Astrocyte (in vitro differentiated cells and primary cell): ENCODE measurements around the gene JAML. TPM values are rescaled to one million over a fixed set of nuclear protein-coding genes. Genes with fewer than 3 reads are reported as not detected.

Experiments
- DNase-seq: peaks from one replicate; pipeline ENCODE4 v3.0.0-alpha.2; 2010; ENCODE audit warnings: low read depth
- FAIRE-seq: peaks from 2 replicates; lab custom pipeline; 2011; peaks lifted over from hg19 to GRCh38; lab: Jason Lieb, UNC
- H2AFZ ChIP-seq: 2 replicates; pipeline ENCODE4 v1.6.0; 2012; ENCODE audit warnings: low read depth, low read length, inconsistent platforms
- H3K27ac ChIP-seq: 2 replicates; pipeline ENCODE4 v1.5.1; 2011; ENCODE audit warnings: low read depth, low read length, inconsistent platforms
- H3K27me3 ChIP-seq: 2 replicates; pipeline ENCODE4 v1.6.0; 2011; ENCODE audit warnings: low read length, inconsistent platforms; ENCODE audit not compliant: insufficient read depth
- H3K36me3 ChIP-seq: 2 replicates; pipeline ENCODE4 v1.5.1; 2011; ENCODE audit warnings: low read length, inconsistent platforms; ENCODE audit not compliant: insufficient read depth
- H3K4me1 ChIP-seq: 2 replicates; pipeline ENCODE4 v1.5.1; 2011; ENCODE audit warnings: low read length, inconsistent platforms; ENCODE audit not compliant: insufficient read depth
- H3K4me2 ChIP-seq: 2 replicates; pipeline ENCODE4 v1.6.0; 2012; ENCODE audit warnings: low read length, inconsistent platforms
- H3K4me3 ChIP-seq: 2 replicates; pipeline ENCODE4 v1.5.1; 2011; ENCODE audit warnings: low read depth, mild to moderate bottlenecking, low read length, inconsistent platforms; ENCODE audit not compliant: insufficient read depth
- H3K79me2 ChIP-seq: 2 replicates; pipeline ENCODE4 v1.6.0; 2012; ENCODE audit warnings: mild to moderate bottlenecking, low read length, inconsistent platforms; ENCODE audit not compliant: insufficient read depth
- H3K9ac ChIP-seq: 2 replicates; pipeline ENCODE4 v1.6.0; 2012; ENCODE audit warnings: mild to moderate bottlenecking, low read length, inconsistent platforms
- H3K9me3 ChIP-seq: 2 replicates; pipeline ENCODE4 v1.5.1; 2012; ENCODE audit warnings: low read depth, mild to moderate bottlenecking, low read length, inconsistent platforms; ENCODE audit not compliant: insufficient read depth
- H4K20me1 ChIP-seq: 2 replicates; pipeline ENCODE4 v1.6.0; 2012; ENCODE audit warnings: low read length, inconsistent platforms; ENCODE audit not compliant: insufficient read depth
- H3K27ac Mint-ChIP-seq: one replicate; pipeline ENCODE4 v1.8.0; 2021; ENCODE audit warnings: mild to moderate bottlenecking, mixed read lengths; ENCODE audit not compliant: unreplicated experiment
- H3K27me3 Mint-ChIP-seq: one replicate; pipeline ENCODE4 v1.8.0; 2021; ENCODE audit warnings: low read depth, mixed read lengths; ENCODE audit not compliant: unreplicated experiment
- H3K36me3 Mint-ChIP-seq: one replicate; pipeline ENCODE4 v1.8.0; 2021; ENCODE audit warnings: low read depth, mixed read lengths; ENCODE audit not compliant: unreplicated experiment
- H3K4me1 Mint-ChIP-seq: one replicate; pipeline ENCODE4 v1.8.0; 2021; ENCODE audit warnings: low read depth, mixed read lengths; ENCODE audit not compliant: unreplicated experiment
- H3K4me3 Mint-ChIP-seq: one replicate; pipeline ENCODE4 v1.8.0; 2021; ENCODE audit warnings: mild to moderate bottlenecking, moderate library complexity, mixed read lengths; ENCODE audit not compliant: unreplicated experiment
- H3K9me3 Mint-ChIP-seq: one replicate; pipeline ENCODE4 v1.8.0; 2021; ENCODE audit warnings: mild to moderate bottlenecking, mixed read lengths; ENCODE audit not compliant: unreplicated experiment
- CTCF ChIP-seq: IDR thresholded peaks from 2 replicates; pipeline ENCODE4 v1.5.1; 2011; ENCODE audit warnings: low read depth, mild to moderate bottlenecking, inconsistent platforms, low read length, moderate library complexity; ENCODE audit not compliant: insufficient read depth
- EZH2 ChIP-seq: IDR thresholded peaks from 2 replicates; pipeline ENCODE4 v1.6.1; 2012; ENCODE audit warnings: mild to moderate bottlenecking, low read length, inconsistent platforms; ENCODE audit not compliant: insufficient read depth
- total RNA-seq: library from RNA; stranded (reverse); gene quantifications from 2 replicates; pipeline ENCODE4 v1.2.1, GENCODE V29; 2021

Gene JAML
- total RNA-seq, 1 donor from 2014 or later, result not detected

GRCh38 chr11:118210323-118210722, 14.5 kb downstream of the JAML start:
- H3K27me3 Mint-ChIP-seq, result peaks cover 23% of the 10 kb centered on the region
- no peak for FAIRE-seq
- Histone ChIP-seq H3K27me3 (peaks cover 48% of the 10 kb centered on the region), H3K79me2 (no peaks in the 10 kb centered on the region), H3K4me1 (no peaks in the 10 kb centered on the region), H3K9me3 (no peaks in the 10 kb centered on the region), H3K27ac (no peak overlapping the region), H3K4me2 (no peak overlapping the region), H3K36me3 (no peaks in the 10 kb centered on the region), H3K9ac (no peak overlapping the region), H2AFZ (no peak overlapping the region), H4K20me1 (no peaks in the 10 kb centered on the region), H3K4me3 (no peak overlapping the region)
- H3K27ac Mint-ChIP-seq, result no peak overlapping the region
- H3K36me3 Mint-ChIP-seq, result no peaks in the 10 kb centered on the region
- TF ChIP-seq CTCF, result no peak
- no peak for TF ChIP-seq EZH2
- H3K4me1 Mint-ChIP-seq, result peaks cover 3% of the 10 kb centered on the region
- H3K9me3 Mint-ChIP-seq, result peaks cover 2% of the 10 kb centered on the region
- DNase-seq, result no peak
- no peak overlapping the region for H3K4me3 Mint-ChIP-seq

- no peak overlapping the region for H3K4me3 Mint-ChIP-seq
- Histone ChIP-seq H3K27ac (no peak overlapping the region), H3K79me2 (no peaks in the 10 kb centered on the region), H3K36me3 (no peaks in the 10 kb centered on the region), H2AFZ (no peak overlapping the region), H3K4me2 (no peak overlapping the region), H3K4me3 (no peak overlapping the region), H3K27me3 (peaks cover 38% of the 10 kb centered on the region), H3K4me1 (no peaks in the 10 kb centered on the region), H3K9me3 (no peaks in the 10 kb centered on the region), H4K20me1 (no peaks in the 10 kb centered on the region), H3K9ac (no peak overlapping the region)
- H3K9me3 Mint-ChIP-seq, result peaks cover 2% of the 10 kb centered on the region
- peaks cover 20% of the 10 kb centered on the region for H3K27me3 Mint-ChIP-seq
- peaks cover 3% of the 10 kb centered on the region for H3K4me1 Mint-ChIP-seq
- DNase-seq (no peak), FAIRE-seq (no peak)
- H3K27ac Mint-ChIP-seq, result no peak overlapping the region
- H3K36me3 Mint-ChIP-seq, result no peaks in the 10 kb centered on the region
- TF ChIP-seq EZH2 (no peak), CTCF (no peak)
These were observed 15.8 kb downstream of the JAML start for GRCh38 chr11:118209033-118209432.

- no peak overlapping the region for H3K27ac Mint-ChIP-seq
These were observed 17.7 kb downstream of the JAML start for GRCh38 chr11:118207079-118207478.

More at GRCh38 chr11:118207079-118207478, 17.7 kb downstream of the JAML start:
- FAIRE-seq, result no peak
- peaks cover 3% of the 10 kb centered on the region for H3K4me1 Mint-ChIP-seq
- Histone ChIP-seq H3K4me2 (no peak overlapping the region), H3K79me2 (no peaks in the 10 kb centered on the region), H3K4me1 (no peaks in the 10 kb centered on the region), H4K20me1 (no peaks in the 10 kb centered on the region), H2AFZ (no peak overlapping the region), H3K9ac (no peak overlapping the region), H3K27ac (no peak overlapping the region), H3K36me3 (no peaks in the 10 kb centered on the region), H3K27me3 (peaks cover 24% of the 10 kb centered on the region), H3K4me3 (no peak overlapping the region), H3K9me3 (no peaks in the 10 kb centered on the region)
- H3K36me3 Mint-ChIP-seq, result no peaks in the 10 kb centered on the region
- DNase-seq, result no peak
- TF ChIP-seq CTCF (no peak), EZH2 (no peak)
- peaks cover 12% of the 10 kb centered on the region for H3K27me3 Mint-ChIP-seq
- no peak overlapping the region for H3K4me3 Mint-ChIP-seq
- H3K9me3 Mint-ChIP-seq, result peaks cover 2% of the 10 kb centered on the region
